Adipose tissue (tissue), 3 donors: ENCODE results near the gene TEX53. TPM values are rescaled to one million over a fixed set of nuclear protein-coding genes. Genes with fewer than 3 reads are reported as not detected.

ENCODE experiments used
- H3K27ac ChIP-seq: one replicate; pipeline ENCODE4 v1.5.1; 2013; ENCODE audit warnings: low read depth, low read length
- WGBS, 3 donors: extraction: QIAGEN DNeasy Blood & Tissue Kit; methylation state at CpG; one replicate each; pipeline ENCODE4 v1.1.7; 2013; 5-methylcytosine and 5-hydroxymethylcytosine counted together
- polyA plus RNA-seq, 3 donors: library from polyadenylated mRNA; stranded (reverse); fragments of 200-250 nt; gene quantifications; one replicate each; pipeline ENCODE4 v1.2.3, GENCODE V29; 2013
- donor health status: healthy with polysubstance abuse.
- donor health status: Bipolar disorder and iron deficiency.
- donor health status: healthy.

The TEX53 gene
- not detected for polyA plus RNA-seq

DNA sequence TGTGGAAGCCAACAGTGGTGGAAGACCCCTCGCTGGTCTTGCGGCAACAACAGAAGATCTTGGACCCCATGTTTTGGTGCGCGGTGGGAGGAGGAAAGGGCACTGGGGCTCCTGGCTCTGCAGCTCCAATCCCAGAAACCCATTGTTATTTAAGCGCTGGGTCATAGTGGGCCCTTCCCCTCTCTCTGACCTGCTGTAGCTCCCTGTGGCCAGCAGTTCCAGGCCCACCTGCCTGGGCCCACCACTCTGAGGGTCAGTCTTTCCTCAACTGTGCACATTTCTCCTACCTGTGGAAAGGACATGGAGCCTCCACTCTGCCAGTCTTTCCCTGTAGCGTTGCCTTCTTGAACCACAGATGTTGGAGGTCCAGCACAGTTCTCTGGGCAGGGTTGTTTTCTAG is at the start of gene TEX53:
Gene TEX53, minus strand, starts transcription at position 101 of the 400 bp plus-strand sequence. Its CDS starts 31 bp downstream, at position 70.
- WGBS, 3 donors, result 97 to 100% (median 98%) methylated on average over 6 of the region's 6 CpGs

DNA sequence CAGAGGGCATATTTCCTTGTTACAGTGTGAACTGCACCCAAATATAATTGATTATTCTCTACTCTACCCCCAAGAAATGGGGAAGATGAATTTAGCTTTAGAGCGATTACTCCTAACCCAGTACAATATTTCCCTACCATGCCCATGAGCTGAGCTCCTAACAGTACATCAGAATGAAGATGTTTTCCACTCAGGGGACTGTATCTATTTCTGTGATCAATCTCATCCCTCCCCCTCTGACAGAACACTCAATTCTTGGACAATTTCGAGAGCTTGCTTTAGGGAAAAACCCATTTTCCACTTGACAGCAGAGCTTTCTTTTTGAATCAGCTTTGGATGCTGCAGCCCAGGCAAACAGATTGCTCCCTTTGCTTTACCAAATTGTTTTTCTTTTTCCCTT is 49.1 kb upstream of the TEX53 start:
- H3K27ac ChIP-seq, result no peak overlapping the region
- 77 to 89% (median 86%) methylated on average over 2 of the region's 2 CpGs for WGBS, 3 donors

More for the DNA sequence above, at the start of gene TEX53:
- no peak within 1 kb of the TSS for H3K27ac ChIP-seq

DNA sequence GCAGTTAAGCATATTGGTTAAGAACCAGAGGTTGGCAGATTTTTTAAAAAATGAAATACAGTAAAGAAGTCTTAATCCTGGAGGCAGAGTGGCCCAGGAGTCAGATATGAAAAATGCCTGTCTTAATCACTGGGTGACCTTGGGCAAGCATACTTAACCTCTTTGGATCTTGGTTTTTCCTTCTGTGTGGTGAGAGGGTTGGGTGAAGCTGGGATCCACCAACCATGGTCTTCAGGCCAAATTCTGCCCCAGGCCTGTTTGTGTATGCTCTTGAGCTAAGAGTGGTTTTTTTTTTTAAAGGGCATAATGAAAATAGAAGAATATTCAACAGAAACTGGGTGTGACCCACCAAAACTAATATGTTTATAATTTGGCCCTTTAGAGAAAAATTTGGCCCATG is 44.4 kb upstream of the TEX53 start:
- H3K27ac ChIP-seq, result no peak overlapping the region

DNA sequence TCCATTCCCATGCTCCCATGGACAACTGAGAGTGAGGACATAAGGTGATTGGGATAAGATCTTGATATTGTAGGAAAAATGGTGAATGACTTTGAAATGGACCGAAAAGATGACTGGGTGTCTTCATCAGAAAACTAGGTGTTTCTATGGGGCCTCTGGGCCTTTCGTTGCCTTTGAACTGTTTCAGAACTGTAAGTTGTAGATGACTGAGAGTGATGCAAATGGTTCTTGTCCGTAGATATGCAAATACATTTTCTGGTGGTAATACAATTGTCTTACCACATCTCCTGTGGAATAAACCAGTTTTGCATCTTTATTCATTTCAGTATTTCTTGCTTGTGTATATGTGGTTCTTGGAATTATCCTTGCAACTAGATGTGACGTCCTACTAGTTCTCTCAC is 40.3 kb upstream of the TEX53 start:
- WGBS, 3 donors, result 87 to 90% (median 88%) methylated on average over 4 of the region's 4 CpGs
- no peak overlapping the region for H3K27ac ChIP-seq

DNA sequence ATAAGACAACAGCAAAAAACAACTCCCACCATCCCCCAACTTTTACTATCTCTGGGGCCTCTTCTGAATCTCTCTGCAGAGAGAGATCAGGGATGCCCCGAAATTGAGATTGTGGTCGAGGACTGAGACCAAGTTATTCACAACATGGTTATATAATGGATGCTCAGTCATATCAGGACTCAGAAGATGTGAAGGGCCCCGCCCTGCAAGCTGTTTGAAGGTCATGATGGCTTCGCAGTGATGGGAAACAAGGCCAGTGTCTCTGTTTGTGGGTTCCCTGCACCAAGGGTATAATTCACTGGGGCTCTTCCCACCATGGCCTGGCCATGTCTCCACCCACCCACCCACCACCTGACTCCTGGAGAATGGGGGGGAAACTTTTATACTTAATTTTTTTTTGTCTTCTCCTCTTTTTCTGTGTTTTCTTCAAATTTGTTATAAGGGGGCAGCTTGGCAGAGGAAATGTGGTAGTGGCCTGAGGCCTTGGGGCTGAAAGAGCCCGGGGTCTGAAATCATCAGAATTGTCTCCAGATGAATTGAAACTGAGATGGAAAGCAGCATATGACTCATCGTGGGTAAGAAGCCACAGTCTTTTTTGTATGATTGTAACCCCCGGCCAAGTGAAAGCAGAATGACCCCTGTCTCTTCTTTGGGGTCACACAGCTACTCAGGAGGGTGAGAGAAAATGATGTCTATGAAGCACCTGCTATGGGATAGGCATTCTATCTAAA is 39.4 kb upstream of the TEX53 start:
- 67 to 76% (median 76%) methylated on average over 7 of the region's 7 CpGs for WGBS, 3 donors
- H3K27ac ChIP-seq, result no peak overlapping the region

DNA sequence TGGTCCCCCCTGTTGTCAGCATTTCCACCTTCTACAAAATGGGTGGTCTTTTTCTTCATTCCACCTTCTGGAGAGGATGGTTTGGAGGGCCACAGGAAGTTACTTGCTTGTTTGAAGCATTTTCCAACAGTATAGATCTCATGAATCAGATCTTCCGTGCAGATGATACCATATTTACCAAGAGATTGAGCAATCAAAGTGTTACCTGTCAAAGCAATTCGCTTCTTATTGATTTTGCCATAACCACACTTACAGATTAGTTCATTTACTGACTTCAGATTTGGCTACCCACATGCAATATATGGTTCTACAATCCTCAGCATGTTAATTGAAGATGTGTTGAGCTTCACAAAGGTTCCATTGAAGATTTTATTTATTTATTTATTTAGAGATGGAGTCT is 38.3 kb upstream of the TEX53 start:
- H3K27ac ChIP-seq, result no peak overlapping the region
- 64 to 85% (median 82%) methylated on average over 2 of the region's 2 CpGs for WGBS, 3 donors

DNA sequence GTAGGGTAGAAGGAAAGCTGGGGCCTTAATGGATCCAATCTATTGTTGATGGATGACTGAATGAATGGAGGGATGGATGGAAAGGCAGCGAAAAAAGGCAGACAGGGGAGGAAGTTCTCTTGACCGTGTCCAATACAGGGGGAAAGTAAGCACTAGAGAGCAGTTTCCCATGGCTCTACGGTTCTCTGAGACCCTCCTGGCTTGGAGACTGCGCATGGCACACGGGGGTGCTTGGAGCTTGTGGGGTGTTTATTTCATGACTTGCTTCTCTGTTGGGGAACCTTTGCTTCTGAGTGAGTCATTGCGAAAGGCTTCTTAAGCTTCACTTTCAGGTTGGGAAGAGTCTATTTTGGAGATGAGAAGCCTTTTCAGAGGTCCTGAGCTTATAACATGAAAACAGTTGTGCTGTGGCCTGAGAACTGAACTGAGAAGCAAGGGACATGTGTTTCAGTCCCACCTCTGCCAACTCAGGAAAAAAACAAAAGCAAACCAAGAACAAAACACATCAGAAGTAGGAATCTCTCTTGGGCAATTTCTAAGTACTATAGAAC is 37.2 kb upstream of the TEX53 start:
- WGBS, 3 donors, result 85 to 90% (median 86%) methylated on average over 6 of the region's 6 CpGs
- H3K27ac ChIP-seq, result no peak overlapping the region

DNA sequence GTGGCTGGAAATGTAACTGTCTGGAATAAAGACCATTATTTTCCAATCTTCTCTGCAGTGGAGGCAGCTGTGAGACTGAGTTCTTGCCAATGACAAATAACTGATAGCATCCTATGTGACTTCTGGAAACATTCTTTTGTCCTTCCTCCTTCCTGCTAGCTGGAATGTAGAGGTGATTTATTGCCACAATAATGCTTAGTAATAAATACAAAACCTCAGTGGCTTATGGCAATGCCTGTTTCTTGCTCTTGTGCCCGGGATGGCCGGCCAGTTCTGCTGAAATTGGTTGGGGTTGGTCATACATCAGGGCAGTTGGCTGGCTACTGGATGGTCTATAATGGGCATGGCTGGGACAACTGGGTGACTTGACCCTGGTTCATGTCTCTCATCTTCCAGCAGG is 36.5 kb upstream of the TEX53 start:
- H3K27ac ChIP-seq, result no peak overlapping the region
- WGBS, 3 donors, result 51 to 76% (median 75%) methylated on average over 2 of the region's 2 CpGs

DNA sequence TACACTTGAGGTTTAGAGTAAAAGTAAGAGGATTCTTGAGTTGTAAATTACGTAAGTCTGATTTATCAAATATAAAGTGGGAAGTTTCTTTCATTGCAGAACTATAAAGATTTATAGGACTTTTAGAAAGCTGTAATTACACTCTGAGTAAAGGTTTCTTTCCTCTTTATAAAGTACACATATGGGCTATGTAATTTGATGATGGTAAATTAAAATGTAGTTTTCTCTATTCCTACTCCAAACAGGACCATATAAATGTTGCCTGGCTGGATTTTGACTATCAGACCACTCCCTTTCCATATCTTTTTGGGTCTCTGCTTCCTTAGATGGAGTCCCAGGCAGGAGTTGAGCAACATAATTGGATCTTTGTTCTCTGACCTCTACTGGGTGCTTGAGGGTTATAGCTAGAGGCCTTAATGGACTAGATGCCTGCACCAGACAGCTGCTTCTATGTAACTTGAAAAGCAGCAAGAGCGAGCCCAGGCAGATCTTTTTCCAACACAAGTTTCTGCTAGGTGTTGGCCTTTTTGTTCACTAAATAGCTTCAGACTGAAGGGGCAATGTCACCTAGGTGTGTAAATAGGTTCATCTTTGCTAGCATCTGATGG is 35.7 kb upstream of the TEX53 start:
- no peak overlapping the region for H3K27ac ChIP-seq
- WGBS, 3 donors, result 49 to 71% (median 49%) methylated on average over 2 of the region's 2 CpGs

DNA sequence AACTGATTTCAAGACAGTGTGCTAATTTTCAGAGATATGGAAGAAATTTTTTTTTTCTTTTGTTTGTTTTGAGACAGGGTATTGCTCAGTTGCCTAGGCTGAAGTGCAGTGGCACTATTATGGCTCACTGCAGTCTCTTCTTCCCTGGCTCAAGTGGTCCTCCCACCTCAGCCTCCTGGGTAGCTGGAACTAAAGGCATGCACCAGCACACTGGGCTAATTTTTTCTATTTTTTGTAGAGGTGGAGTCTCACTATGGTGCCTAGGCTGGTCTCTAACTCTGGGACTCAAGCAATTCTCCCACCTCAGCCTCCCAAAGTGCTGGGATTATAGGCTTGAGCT is 34.3 kb upstream of the TEX53 start:
- H3K27ac ChIP-seq, result no peak overlapping the region

DNA sequence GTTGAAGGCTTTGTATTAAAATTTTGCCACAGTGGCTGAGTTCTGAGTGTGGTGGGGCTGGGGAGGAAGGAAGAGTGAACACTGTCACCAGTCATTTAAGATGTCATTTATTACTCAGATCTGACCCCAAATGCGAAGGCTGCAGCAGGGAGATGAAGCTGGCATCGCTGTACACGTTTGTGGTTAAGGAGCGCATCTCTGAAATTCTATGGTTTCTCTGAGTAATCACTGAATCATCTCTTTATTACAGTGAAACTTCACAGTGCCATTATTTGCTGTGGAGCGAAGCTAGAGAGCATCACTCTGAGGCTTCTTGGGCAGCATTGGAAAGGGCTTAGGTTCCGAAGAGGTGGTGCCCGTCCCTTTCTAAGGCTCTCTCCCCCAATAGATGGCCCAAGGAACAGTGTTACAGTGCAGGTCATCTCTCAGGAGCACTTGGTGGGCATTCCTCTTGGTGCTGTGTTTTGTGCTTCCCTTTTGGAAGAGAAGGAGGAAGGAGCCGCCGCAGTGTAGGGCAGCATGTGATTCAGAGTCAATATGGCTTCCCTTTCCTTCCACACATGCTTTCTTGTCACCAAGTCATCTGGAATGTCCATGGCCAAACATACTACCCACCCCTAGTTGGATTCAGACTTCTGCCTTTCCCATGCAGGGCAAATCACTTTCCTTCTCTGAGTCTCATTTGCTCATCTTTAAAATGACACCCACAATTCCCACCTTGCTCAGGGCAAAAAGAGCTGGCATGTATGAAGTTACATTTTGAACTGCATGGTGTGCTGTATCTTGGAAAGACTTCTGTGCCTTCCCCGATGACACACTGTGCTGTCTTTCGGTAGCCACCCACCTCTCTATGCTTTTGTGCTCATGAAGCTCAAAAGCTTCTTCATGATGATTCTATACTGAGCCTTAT is 33.7 kb upstream of the TEX53 start:
- WGBS, 3 donors, result 79 to 91% (median 86%) methylated on average over 11 of the region's 11 CpGs

DNA sequence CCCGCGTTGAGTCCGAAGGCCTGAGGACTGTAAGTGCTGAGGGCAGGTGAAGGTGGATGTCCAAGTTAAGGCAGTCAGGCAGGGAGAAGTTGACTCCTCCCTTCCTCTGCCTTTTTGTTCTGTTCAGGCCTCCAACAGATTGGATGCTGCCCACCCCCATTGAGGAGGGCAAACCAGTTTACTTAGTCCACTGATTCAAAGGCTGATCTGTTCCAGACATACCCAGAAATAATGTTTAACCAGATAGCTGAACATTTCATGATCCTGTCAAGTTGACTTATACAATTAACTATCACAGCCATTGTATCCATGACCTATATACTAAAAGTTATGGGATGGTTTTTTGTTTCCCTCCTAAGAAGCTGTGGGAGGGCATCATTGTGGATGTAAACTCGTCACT is 32.7 kb upstream of the TEX53 start:
- H3K27ac ChIP-seq, result no peak overlapping the region
- 92 to 96% (median 94%) methylated on average over 4 of the region's 4 CpGs for WGBS, 3 donors

More for the DNA sequence above, 33.7 kb upstream of the TEX53 start:
- H3K27ac ChIP-seq, result no peak overlapping the region

DNA sequence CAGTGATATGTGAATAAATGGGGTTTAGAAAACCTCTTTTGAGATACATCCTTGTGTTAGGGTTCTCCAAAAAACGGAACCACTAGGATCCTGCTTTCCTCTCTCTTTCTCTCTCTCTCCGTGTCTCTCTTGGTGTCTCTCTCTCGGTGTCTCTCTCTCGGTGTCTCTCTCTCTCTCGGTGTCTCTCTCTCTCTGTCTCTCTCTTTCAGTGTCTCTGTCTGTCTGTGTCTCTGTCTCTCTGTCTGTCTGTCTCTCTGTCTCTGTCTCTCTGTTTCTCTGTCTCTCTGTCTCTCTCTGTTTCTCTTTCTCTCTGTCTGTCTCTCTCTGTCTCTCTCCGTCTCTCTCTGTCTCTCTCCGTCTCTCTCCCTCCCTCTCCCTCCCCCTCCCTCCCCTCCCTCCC is 32.2 kb upstream of the TEX53 start:
- WGBS, 3 donors, result 88 to 94% (median 91%) methylated on average over 7 of the region's 7 CpGs
- no peak overlapping the region for H3K27ac ChIP-seq

DNA sequence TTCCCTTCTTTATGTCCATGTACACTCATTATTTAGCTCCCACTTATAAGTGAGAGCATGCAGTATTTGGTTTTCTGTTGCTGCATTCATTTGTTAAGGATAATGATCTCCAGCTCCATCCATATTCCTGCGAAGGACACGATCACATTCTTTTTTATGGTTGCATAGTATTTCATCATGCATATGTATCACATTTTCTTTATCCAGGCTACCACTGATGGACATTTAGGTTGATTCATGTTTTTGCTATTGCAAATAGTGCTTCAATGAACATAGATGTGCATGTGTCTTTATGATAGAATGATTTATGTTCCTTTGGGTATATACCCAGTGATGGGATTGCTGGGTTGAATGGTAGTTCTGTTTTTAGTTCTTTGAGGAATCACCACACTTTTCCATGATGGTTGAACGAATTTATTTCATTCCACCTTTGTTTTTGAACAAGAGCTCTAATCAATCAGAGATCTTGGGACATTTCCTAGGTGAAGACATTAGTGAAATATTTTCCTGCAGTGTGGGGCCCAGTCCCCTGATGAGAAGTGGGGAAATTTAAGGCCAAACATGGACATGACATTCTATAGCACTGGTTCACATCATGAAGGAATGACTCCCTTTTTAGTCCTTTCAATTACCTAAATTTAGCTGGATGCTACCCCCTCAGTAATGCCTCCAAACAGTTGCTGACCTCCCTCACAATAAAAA is 31.5 kb upstream of the TEX53 start:
- H3K27ac ChIP-seq, result no peak overlapping the region
- 86 to 92% (median 86%) methylated on average over 3 of the region's 3 CpGs for WGBS, 3 donors

DNA sequence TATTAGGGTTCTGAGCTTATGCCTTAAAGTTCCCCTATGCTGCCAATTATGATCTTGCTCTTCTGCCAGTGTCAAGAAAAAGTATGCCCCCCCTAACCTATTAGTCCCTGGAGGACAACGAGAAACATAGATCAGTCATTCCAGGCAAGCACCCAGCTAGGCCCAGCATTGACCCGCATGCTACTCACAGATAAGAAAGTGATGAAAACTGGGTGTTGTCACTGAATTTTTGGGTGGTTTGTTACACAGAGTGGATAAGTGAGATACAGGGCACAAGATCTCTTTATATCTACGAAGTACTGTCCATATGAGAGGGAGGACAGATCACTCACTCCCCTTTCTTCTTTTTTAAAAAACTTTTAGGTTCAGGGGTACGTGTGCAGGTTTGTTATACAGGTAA is 30.8 kb upstream of the TEX53 start:
- 87 to 90% (median 90%) methylated on average over 4 of the region's 4 CpGs for WGBS, 3 donors
- no peak overlapping the region for H3K27ac ChIP-seq

DNA sequence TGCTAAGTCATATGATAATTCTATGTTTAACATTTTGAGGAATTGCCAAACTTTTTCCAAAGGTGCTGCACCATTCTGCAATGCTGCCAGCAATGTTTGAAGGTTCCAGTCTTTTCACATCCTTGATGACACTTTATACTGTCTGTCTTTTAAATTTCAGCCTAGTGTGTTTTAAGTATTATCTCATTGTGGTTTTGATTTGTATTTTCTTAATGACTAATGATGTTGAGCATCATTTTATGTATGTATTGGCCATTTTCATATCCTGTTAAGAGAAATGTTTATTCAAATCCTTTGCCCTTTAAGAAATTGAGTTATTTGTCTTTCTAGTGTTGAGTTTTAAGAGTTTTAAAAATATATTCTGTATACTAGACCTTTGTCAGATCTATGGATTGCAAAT is 29.4 kb upstream of the TEX53 start:
- H3K27ac ChIP-seq, result no peak overlapping the region

DNA sequence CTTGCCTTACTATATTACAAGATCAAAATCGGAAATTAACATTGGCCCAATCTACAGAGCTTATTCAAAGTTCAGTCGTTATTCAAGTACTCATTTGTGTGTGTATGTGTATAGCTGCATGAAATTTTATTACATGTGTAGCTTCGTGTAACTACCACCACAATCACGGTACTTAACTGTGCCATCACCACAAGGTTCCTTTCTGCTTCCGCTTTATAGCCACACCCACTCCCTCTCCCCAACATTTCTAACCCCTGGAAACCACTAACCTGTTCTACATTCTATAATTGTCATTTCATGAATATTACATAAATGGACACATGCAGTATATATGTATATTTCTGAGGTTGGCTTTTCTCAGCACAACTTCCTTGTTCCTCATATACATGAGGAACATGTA is 28.3 kb upstream of the TEX53 start:
- 74 to 85% (median 76%) methylated on average over 5 of the region's 5 CpGs for WGBS, 3 donors
- H3K27ac ChIP-seq, result no peak overlapping the region

DNA sequence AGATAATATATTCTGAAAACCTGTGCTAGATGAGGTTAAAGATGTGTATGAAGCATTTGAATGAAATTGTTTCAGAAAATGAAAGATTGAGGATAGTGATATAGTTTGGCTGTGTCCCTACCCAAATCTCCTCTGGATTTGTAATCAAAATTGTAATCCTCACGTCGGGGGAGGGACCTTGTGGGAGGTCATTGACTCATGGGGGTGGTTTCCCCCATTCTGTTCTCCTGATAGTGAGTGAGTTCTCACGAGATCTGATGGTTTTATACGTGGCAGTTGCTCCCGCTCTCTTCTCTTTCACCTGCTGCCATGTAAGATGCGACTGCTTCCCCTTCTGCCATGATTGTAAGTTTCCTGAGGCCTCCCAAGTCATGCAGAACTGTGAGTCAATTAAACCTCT is 26.4 kb upstream of the TEX53 start:
- WGBS, 3 donors, result 82 to 83% (median 82%) methylated on average over 6 of the region's 6 CpGs
- H3K27ac ChIP-seq, result no peak overlapping the region

DNA sequence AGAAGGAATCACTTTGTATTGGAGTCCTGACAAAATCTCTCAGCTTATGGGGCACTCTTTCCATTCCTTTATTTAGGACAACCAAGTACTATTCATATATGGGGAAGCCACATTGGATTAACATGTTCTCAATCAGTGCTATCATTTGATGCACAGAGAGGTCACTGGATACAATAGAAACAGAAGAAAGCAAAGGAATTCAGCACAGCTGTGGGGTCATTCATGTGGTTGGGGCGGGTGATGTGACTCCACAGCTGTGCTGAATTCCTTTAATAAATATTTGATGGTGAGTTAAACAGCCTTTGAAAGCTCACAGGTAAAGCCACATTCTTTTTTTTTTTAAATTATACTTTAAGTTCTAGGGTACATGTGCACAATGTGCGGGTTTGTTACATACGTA is 25.2 kb upstream of the TEX53 start:
- 89 to 93% (median 90%) methylated on average over 3 of the region's 3 CpGs for WGBS, 3 donors
- H3K27ac ChIP-seq, result no peak overlapping the region
